ENCODE results near the gene CTNNAL1. TPM values are rescaled to one million over a fixed set of nuclear protein-coding genes. Genes with fewer than 3 reads are reported as not detected.

CTNNAL1 gene
- total and polyA plus RNA-seq, 9 of the 15 experiments (the other 6 are each of a cell fraction or from before 2014, with no cell fraction given), result 23.2 to 78.0 (median 46.7) TPM

DNA sequence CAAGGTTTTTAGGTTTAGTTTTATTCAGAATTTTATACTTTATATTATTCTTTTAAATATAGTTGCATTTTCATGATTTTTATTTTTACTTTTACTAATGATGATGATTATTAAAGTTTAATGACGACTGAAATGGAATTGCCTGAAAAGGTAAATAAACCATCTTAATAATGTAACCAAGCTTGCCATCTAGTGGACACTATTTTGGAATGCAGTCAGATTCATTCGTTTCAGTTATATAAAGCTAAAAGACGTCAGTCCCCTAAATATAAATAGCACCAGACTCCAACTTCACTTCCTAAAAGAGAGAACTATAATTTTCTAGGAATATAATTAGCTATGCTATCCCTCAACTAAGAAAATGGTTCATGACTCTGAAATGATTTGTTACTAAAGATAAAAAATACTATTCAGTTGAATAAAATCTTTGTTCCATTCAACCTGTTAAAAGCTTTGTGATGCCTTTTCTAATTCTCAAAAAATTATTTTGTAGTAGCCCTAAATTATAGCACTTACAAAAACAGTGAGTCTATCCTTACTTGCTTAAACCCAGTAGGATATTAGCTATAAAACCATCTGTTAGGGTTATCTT is 59.2 kb downstream of the CTNNAL1 start:
- Histone ChIP-seq H3K79me2 (ENCODE audit: control insufficient read depth, insufficient read depth, low read length) (no peaks in the 10 kb centered on the region), H3K27me3 (ENCODE audit: control insufficient read depth in 2 of 2, insufficient read depth in 2 of 2, low read length in 2 of 2) (no peaks in the 10 kb centered on the region), H3K4me2 (ENCODE audit: insufficient read depth, low read length) (no peak overlapping the region), H3K4me1 (replicated peaks in 1 of 2; ENCODE audit: control insufficient read depth in 2 of 2, insufficient read depth in 2 of 2, low read length in 2 of 2) (peaks cover 0 to 5% of the 10 kb centered on the region in 2 experiments; a peak in 2 of 5 replicates), H3K9me1 (ENCODE audit: control insufficient read depth, insufficient read depth, low read length) (no peaks in the 10 kb centered on the region), H3K4me3 (no peak overlapping the region), H4K20me1 (replicated peaks; ENCODE audit: control insufficient read depth, insufficient read depth, low read length) (no peaks in the 10 kb centered on the region), H3K27ac (ENCODE audit: extremely low read depth, low read depth, low read length) (no peak overlapping the region), H3K9me3 (replicated peaks; ENCODE audit: control insufficient read depth, insufficient read depth, low read depth, low read length) (no peaks in the 10 kb centered on the region), H3K36me3 (ENCODE audit: control insufficient read depth, insufficient read depth, low read length) (peaks cover 11% of the 10 kb centered on the region), H2AFZ (ENCODE audit: low read depth, low read length) (no peak overlapping the region), H3K9ac (ENCODE audit: insufficient read depth in 1 of 2, low read depth in 2 of 2, low read length in 2 of 2) (no peak overlapping the region)
- in situ Hi-C loops (cut with MboI) (no loop called here), intact Hi-C loops (cut with micrococcal nuclease) (loop anchor here (5.0 kb wide), 1 partner anchor 67 kb away; no protein-coding TSS in a partner anchor)
- DNase-seq (ENCODE audit: extremely low read depth in 1 of 4, low spot score in 3 of 4) (peak in 3 of 4 experiments; percentile 22 to 47 (median 28)), FAIRE-seq (no peak), ATAC-seq (peak; percentile 74)
- CTCF ChIA-PET (ENCODE audit: low intra/inter-chr PET ratio), result interaction anchor here (1.0 to 1.5 kb wide), 2 partner anchors 64 to 104 kb away, joined by 3 to 13 read pairs; no protein-coding TSS in a partner anchor
- 2% methylated on average over 3 of the region's 3 CpGs for WGBS (ENCODE audit: insufficient coverage, low coverage, missing lambda C conversion rate)
- BruUV-seq (replicated peaks), result no TSS peak
- POLR2A ChIA-PET, result interaction anchor here (0.9 to 1.2 kb wide), 3 partner anchors 10 to 14 kb away, joined by 3 to 9 read pairs (median 4); no protein-coding TSS in a partner anchor
- TF ChIP-seq CTBP1 (IDR thresholded peaks at IDR 0.05; ENCODE audit: borderline replicate concordance) (no peak), NONO (IDR thresholded peaks at IDR 0.05; ENCODE audit: low read depth in 2 of 2, low read length in 1 of 2) (no peak), SRSF9 (IDR thresholded peaks at IDR 0.05; ENCODE audit: borderline replicate concordance, low read depth, low read length) (no peak), HLTF (IDR thresholded peaks at IDR 0.05) (no peak), ELF2 (CRISPR knock-in tag; IDR thresholded peaks at IDR 0.05) (no peak), SLC30A9 (CRISPR knock-in tag; IDR thresholded peaks at IDR 0.05) (no peak), EHMT2 (IDR thresholded peaks at IDR 0.05) (no peak), RAD21 (CRISPR knock-in tag; conservative IDR thresholded peaks at IDR 0.05 in 1 of 2, IDR thresholded peaks at IDR 0.05 in 1 of 2) (peak; percentile 57 to 65), MEF2D (tag; conservative IDR thresholded peaks at IDR 0.05; ENCODE audit: low read depth) (no peak)
- TF ChIP-seq, protein P1, sequence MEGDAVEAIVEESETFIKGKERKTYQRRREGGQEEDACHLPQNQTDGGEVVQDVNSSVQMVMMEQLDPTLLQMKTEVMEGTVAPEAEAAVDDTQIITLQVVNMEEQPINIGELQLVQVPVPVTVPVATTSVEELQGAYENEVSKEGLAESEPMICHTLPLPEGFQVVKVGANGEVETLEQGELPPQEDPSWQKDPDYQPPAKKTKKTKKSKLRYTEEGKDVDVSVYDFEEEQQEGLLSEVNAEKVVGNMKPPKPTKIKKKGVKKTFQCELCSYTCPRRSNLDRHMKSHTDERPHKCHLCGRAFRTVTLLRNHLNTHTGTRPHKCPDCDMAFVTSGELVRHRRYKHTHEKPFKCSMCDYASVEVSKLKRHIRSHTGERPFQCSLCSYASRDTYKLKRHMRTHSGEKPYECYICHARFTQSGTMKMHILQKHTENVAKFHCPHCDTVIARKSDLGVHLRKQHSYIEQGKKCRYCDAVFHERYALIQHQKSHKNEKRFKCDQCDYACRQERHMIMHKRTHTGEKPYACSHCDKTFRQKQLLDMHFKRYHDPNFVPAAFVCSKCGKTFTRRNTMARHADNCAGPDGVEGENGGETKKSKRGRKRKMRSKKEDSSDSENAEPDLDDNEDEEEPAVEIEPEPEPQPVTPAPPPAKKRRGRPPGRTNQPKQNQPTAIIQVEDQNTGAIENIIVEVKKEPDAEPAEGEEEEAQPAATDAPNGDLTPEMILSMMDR (IDR thresholded peaks at IDR 0.05 in 2 of 3, conservative IDR thresholded peaks at IDR 0.05 in 1 of 3; ENCODE audit: insufficient read depth in 2 of 3, low read depth in 1 of 3, low read length in 3 of 3), result peak; percentile 38 to 71 (median 41); a peak in 4 of 6 replicates
- TF ChIP-seq, protein P2, sequence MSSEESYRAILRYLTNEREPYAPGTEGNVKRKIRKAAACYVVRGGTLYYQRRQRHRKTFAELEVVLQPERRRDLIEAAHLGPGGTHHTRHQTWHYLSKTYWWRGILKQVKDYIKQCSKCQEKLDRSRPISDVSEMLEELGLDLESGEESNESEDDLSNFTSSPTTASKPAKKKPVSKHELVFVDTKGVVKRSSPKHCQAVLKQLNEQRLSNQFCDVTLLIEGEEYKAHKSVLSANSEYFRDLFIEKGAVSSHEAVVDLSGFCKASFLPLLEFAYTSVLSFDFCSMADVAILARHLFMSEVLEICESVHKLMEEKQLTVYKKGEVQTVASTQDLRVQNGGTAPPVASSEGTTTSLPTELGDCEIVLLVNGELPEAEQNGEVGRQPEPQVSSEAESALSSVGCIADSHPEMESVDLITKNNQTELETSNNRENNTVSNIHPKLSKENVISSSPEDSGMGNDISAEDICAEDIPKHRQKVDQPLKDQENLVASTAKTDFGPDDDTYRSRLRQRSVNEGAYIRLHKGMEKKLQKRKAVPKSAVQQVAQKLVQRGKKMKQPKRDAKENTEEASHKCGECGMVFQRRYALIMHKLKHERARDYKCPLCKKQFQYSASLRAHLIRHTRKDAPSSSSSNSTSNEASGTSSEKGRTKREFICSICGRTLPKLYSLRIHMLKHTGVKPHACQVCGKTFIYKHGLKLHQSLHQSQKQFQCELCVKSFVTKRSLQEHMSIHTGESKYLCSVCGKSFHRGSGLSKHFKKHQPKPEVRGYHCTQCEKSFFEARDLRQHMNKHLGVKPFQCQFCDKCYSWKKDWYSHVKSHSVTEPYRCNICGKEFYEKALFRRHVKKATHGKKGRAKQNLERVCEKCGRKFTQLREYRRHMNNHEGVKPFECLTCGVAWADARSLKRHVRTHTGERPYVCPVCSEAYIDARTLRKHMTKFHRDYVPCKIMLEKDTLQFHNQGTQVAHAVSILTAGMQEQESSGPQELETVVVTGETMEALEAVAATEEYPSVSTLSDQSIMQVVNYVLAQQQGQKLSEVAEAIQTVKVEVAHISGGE (CRISPR knock-in tag; IDR thresholded peaks at IDR 0.05), result no peak
- TF ChIP-seq, protein P3, sequence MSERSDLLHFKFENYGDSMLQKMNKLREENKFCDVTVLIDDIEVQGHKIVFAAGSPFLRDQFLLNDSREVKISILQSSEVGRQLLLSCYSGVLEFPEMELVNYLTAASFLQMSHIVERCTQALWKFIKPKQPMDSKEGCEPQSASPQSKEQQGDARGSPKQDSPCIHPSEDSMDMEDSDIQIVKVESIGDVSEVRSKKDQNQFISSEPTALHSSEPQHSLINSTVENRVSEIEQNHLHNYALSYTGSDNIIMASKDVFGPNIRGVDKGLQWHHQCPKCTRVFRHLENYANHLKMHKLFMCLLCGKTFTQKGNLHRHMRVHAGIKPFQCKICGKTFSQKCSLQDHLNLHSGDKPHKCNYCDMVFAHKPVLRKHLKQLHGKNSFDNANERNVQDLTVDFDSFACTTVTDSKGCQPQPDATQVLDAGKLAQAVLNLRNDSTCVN (CRISPR knock-in tag; IDR thresholded peaks at IDR 0.05), result no peak
- TF ChIP-seq, protein P4, sequence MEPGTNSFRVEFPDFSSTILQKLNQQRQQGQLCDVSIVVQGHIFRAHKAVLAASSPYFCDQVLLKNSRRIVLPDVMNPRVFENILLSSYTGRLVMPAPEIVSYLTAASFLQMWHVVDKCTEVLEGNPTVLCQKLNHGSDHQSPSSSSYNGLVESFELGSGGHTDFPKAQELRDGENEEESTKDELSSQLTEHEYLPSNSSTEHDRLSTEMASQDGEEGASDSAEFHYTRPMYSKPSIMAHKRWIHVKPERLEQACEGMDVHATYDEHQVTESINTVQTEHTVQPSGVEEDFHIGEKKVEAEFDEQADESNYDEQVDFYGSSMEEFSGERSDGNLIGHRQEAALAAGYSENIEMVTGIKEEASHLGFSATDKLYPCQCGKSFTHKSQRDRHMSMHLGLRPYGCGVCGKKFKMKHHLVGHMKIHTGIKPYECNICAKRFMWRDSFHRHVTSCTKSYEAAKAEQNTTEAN (CRISPR knock-in tag; IDR thresholded peaks at IDR 0.05), result no peak
